DMS153 (cell line): ENCODE results near the gene COMMD1.
A peak's percentile ranks its signal among the peaks of the same experiment; 100 is the strongest.
"Not testable (repeated sequence)": the region's sequence is repeated elsewhere in the genome, so short reads cannot be mapped to it uniquely, and the experiment has no call there.

Experiments
- DNase-seq: peaks from one replicate; lab custom pipeline; 2025; lab: John Stamatoyannopoulos, UW

The COMMD1 gene

DNA sequence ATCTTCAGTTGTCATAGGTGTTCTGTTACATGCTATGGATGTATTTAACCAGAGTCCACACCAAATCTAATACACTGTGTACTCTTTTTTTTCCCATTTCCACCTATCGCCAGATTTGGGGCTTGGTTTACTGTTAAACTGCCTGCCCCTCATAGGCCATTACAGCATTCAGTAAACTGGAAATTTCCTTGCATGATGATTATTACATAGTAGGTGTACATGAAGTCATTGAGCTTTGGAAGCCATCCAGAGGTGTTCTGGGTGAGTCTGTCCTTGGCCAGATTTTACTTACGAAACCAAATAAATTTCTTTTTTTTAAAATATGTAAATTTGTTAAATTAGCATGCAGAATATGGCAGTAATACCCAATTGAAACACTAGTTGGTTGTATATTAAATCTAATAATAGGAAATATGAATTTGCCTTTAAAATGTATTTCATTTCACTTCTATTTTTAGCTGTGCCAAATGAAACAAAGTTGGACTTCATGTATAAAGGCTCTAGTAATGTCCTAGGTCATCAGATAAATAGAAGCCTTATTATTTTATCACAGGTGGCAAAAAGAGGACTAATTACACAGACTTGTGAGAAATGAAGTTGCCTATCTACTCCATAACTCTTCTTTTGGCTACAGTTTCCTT lies 60.7 kb downstream of the COMMD1 start:
- no peak for DNase-seq

DNA sequence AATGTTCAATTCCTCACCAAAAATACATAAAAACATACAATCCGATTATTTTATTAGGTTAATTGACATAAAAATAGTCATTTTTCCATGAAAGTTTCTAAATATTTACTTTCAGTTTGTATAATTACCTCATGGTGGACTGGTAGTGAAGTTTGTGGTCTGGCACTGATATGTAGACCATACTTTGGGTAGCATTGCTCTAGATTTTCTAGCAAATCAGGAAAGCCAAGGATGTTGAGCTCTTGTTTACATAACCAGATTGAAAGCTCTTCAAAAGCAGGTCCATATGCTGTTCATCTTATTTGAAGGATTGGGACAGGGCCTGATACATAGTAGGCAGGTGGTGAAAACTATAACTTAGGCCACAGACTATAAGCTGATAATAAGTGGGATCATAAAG lies 61.8 kb downstream of the COMMD1 start:
- DNase-seq = no peak

DNA sequence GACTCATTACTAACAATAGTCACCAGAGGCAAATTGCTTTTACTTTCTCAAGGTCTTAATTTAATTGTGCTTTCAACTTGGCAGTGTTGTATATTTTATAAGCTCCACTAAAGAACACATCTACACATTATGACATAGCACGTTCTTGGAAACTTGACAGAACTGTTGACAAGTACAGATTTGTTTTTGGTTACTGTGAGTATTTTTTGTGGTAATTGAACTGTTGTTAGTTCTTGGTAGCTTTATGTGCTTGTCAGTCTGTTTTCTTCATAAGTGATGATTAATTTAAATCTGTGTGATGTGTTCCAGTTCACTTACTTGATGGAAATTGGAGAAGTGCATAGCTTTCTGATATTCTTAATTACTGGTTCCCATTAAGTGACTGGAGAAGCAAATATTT lies 63.9 kb downstream of the COMMD1 start:
- no peak for DNase-seq

DNA sequence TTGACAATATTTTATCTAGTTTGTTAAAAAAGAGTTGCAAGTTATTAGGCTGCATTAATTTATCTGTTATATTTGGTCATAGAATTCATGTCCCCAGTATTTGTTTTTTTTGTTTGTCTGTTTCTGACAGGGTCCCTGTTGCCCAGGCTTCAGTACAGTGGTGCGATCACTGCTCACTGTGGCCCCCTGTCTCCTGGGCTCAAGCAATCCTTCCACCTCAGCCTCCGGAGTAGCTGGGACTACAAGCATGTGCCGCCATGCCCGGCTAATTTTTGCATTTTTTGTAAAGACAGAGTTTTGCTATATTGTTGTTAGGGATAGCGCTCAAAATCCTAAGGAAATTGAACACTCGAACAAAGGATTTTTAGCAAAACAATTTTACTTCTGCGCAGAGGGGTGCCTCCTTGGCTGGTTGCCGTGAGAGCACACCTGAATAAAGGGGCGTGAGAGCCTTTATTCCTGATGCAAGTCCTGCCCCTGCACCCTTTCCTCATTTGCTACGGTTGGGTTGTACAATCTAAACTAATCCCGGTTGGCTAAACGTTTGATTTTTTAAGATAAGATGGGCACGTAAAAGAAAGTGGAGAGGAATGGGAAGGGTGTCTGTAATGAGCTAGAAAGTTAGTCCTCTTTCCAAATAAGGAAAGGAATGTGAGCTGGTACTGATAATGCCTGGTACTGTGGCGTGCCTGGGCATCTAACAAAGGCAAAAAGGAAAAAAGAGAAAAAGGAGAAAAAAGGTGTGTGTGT lies 65.5 kb downstream of the COMMD1 start:
- no peak for DNase-seq

DNA sequence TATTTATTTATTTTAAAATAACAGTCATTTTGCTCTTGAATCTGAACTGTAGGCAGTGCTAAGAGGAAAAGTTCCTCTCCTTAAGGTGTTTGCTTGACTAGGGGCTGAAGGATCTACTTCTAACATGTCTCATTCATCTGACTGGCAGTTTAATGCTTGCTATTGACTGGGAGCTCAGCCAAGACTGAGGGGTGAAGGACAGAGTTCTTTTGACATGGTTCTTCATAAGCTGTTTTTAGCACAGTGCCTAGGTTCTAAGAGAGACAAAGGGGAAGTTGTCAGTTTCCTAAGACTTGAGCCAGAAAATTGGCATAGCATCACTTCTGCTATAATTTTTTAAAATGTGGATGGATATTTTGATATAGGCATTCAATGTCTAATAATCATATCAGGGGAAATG lies 73.0 kb downstream of the COMMD1 start:
- no peak for DNase-seq

DNA sequence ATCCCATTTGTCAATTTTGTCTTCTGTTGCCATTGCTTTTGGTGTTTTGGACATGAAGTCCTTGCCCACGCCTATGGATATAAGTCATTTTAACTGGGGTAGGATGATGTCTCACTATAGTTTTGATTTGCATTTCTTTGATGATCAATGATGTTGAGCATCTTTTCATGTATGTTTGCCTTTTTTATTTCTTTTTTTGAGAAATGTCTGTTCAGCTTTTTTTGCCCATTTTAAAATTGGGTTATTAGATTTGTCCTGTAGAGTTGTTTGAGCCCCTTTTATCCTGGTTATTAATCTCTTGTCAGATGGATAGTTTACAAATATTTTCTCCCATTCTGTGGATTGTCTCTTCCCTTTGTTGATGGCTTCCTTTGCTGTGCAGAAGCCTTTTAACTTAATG lies 75.3 kb downstream of the COMMD1 start:
- DNase-seq = no peak

DNA sequence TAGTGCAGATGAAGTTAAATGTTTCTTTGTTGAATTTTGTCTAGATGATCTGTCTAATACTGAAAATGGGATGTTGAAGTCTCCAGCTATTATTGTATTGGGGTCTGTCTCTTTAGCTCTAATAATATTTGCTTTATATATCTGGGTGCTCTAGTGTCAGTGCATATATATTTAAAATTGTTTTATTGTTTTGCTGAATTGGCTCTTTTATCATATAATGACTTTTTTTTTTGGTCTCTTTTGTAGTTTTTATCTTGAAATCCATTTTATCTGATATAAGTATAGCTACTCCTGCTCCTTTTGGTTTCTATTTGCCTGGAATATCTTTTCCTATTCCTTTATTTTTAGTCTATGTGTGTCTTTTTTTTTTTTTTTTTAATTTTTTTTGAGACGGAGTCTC lies 79.2 kb downstream of the COMMD1 start:
- no peak for DNase-seq

DNA sequence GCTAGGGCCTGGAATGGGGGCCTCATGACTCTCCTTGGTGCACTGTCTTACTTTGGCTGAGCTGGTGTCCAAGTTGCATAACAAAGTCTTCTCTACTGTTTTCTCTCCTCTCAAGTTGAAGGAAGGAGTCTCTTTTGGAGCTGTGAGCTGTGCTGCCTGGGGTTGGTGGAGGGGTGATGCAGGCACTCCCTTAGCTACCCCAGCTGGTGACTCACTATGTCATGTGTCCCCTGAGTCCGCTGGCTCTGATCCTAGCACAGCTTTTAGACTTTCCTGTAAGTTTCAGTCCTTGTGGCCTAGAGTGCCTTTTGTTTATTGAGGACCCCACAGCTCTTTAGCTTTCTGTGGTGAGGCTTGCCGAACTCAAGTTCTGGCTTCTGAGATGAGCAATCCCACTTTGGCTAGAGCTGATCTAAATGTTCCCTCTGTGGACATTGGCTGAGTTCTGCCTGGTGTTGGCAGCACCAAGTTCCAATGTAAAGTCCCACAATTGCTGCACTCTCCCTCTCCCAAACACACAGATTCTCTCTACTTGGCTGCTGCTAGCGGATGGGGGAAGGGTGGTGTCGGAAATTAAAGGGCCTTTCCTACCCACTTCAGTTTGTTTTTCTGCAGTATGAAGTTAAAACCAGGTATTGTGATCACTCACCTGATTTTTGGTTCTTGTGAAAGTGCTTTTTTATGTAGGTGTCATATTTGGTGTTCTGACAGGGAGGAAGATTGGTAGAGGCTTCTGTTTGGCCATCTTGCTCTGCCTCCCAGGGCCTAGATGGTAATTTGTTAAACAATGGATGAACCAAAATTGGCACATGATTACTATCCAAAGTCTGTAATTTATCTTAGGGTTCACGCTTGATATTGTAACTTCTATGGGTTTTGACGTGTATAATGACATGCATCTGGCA lies 83.2 kb downstream of the COMMD1 start:
- no peak for DNase-seq

DNA sequence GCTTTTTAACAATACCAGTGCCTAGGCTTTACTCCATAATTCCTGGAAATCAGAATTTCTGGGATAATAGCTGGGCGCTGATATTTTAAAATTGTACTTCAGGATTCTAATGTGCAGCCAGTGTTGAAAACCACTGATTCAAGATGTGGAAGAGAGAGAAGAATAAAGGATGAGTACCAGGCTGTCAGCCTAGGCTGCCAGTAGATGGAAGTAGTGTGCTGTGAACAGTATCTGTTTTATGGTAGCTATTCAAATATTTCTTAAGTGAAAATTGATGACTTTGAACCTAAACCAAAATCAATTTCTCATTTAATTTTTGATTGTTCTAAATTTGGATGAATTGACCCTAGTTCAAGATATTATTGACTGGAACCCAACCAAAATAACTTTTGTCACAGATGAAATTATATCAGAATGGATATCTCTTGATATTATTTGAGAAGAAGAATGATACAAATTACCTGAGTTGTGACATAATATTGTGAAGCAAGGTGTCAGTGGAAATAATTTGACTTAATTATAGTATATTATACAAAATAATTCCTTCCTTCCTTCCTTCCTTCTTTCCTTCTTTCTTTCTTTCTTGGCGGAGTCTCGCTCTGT lies 88.0 kb downstream of the COMMD1 start:
- peak; percentile 2 for DNase-seq

DNA sequence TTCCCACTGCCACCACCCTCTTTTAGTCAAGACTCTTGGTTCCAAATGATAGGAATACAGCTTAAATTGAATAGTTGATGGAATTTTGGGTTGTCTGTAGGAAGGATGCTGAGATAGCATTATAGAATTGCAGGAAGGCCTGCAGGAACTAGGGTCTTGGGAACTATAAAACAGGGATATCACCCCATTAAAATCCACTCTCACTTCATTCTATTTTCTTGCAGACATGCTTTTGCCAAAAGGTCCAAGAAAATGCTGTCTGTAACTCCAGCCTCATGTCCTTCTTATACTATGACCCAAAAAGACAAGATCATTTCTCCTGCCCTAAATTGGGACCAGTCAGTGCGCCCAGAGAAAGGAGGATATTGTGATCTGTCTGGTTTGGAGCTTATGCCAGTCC lies 89.1 kb downstream of the COMMD1 start:
- no peak for DNase-seq

DNA sequence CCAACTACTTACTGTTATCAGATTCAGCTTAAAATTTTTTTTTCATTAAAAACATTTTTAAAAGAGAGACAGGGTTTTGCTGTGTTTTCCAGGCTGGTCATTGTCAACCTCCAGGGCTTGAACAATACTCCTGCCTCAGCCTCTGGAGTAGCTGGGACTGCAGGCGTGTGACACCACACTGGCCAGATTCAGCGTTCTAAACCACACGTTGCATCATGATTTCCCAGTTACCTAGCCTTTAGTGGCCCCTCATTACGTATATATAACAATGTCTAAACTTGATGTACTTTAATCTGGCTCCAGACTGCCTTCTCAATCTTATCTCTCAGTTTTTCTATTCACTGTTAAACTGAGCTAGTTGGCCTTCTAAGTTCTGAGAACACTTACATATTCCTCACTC lies 89.6 kb downstream of the COMMD1 start:
- DNase-seq = no peak

DNA sequence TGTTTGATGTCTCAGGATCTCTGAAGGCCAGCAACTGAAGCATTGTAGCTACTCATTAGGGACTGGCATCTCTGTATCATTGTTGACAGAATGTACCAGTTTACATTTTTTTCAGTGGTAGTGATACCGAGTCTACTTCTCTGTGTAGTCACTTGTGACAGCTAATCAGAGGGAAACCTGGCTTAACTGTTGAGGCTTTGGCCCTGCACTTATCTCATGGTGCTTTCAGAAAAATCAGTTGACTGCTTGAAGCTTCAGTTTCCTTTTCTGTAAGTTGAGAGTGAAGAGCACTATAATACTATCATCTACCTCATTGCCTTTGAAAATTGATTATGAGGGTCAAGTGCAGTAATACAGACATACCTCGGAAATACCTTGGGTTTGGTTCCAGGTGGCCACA lies 90.0 kb downstream of the COMMD1 start:
- DNase-seq = no peak

DNA sequence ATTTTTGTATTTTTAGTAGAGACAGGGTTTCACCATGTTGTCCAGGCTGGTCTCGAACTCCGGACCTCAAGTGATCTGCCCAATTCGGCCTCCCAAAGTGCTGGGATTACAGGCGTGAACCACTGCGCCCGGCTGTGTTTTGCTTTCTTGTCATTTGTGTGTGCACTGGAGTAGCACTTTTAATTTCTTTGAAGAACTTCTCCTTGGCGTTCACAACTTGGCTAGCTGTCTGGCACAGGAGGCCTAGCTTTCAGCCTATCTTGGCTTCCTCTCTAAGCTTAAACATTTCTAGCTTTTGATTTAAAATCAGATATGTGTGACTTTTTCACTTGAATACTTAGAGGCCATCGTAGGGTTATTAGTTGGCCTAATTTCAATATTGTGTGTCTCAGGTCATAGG lies 93.0 kb downstream of the COMMD1 start:
- DNase-seq = no peak

DNA sequence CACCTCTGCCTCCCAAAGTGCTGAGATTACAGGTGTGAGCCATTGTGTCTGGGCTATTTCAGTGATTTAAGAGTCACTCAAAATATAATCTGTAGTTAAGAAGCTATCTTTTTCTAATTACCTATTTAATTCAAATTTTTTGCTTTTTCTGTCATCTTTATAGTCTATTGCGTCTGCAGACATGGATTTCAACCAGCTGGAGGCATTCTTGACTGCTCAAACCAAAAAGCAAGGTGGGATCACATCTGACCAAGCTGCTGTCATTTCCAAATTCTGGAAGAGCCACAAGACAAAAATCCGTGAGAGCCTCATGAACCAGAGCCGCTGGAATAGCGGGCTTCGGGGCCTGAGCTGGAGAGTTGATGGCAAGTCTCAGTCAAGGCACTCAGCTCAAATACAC lies 95.1 kb downstream of the COMMD1 start:
- no peak for DNase-seq

DNA sequence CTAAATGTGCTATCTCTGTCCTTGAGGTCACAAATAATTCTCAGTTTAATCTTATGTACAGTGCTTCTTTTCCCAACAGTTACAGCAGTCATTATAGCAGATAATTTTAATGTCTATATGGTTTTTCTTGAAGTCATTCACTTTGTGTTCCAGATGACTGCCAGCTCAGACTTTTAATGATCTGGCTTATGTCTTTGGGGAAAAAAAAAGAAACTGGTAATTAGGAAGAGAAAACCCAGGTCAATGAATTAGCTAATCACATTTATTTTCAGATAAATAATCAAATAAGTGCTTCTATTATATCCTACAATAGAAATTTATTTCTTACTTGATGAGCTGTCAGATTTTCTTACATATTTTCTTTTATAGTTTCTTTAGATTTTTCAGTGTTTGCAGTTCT lies 96.0 kb downstream of the COMMD1 start:
- no peak for DNase-seq

DNA sequence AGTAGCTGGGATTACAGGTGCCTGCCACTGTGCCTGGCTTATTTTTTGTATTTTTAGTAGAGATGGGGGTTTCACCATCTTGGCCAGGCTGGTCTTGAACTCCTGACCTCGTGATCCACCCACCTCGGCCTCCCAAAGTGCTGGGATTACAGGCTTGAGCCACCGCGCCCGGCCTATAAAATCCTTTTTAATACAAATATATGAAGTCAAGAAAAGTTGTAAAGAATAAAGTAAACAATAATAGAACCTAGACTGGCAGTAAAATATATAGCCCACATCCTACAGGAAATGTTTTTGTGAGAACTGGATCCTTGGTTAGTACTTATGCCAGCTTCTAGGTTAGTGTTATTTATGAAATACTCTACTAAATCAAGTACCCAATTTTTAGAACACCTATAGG lies 99.0 kb downstream of the COMMD1 start:
- not testable (repeated sequence) for DNase-seq

DNA sequence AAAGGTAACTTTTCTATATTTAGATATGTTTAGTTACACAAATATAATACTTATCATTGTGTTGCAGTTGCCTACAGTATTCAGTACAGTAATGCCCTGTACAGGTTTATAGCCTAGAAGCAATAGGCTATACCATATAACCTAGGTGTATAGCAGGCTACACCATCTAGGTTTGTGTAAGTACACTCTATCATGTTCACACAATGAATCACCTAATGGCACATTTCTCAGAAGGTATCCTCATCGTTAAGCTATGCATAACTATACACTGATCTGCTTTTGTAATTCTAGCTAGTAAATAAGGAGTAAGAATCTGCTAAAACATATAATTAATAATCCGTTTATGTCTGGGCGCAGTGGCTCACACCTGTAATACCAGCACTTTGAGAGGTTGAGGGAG lies 102.1 kb downstream of the COMMD1 start:
- no peak for DNase-seq

DNA sequence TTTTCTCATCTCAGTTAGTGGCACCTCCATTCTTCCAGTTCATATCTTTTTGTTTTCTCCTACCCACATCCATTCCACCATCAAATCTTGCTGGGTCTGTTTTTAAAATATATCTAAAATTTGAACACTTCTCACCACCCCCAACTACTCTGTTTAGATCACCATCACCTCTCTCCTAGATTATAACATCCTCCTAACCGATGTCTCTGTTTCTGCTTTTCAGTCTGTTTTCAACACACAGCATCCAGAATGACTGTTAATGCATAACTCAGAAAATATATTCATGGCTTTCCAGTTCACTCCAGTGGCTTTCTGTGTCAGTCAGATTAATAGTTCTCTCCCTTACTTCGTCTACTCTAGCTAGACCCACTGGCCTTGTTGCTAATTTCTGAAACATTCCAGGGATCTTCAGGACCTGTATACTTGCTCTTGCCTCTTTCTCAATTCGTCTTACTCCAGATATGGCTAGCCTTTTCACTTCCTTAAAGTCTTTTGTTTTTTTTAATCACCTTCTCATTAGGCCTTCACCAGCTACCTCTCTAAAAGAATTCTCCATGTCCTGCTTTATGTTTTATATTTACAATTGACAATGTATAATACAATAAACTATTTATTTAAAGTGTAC lies 105.3 kb downstream of the COMMD1 start:
- no peak for DNase-seq

DNA sequence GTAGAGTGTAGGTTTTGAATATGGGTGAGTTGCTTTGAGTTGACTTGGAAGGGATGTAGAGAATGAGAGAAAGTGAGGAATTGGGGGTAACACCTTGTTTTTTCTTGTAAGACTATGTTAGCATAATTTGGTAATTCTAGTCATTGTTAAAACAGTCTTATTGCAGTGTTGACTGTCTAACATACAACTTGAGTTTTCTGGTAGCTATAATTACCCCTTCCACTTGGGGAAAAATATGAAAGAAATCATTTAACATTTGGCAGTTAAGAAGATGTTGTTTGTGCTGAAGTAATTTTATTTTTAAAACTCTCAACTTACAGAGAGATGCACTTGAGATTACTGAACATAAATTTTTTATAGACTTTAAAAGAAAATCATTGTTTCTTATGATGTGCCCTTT lies 108.2 kb downstream of the COMMD1 start:
- DNase-seq = no peak

DNA sequence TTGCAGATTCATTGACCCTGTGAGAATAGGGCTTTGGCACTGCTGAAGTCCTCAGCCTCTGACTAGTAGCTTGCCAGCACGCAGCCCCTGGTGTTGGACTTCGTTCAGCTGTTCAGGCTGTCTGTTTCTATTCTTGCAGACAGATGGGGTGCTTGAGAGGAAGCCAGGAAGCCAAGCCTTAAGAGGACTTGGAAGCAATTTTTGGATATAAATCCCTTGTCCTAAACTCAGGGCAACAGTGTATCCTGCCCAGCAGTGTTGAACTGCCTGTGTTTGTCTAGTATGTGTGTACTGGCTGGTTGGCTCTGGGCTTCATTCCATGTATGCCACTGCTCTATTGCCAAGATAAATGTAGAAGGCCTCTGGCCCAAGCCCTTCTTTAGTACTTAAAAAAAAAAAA lies 108.6 kb downstream of the COMMD1 start:
- no peak for DNase-seq

DNA sequence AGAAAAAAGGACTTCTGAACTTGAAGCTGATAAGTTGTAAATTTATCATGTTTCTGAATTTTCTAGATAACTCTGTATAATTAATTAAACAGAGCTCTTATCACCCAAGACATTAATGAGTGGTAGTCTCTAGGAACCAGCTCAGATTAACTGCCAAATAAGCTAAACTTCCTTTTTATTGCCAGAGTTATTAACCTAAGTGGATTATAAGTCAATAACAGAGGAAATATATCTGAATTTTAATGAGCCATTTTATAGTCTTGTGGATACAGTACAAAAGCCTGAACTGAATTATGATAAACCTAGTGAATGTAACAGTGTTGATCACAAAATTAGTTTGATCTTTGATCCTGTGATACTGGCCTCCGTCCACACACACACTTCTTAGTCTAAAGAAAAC lies 111.5 kb downstream of the COMMD1 start:
- no peak for DNase-seq

DNA sequence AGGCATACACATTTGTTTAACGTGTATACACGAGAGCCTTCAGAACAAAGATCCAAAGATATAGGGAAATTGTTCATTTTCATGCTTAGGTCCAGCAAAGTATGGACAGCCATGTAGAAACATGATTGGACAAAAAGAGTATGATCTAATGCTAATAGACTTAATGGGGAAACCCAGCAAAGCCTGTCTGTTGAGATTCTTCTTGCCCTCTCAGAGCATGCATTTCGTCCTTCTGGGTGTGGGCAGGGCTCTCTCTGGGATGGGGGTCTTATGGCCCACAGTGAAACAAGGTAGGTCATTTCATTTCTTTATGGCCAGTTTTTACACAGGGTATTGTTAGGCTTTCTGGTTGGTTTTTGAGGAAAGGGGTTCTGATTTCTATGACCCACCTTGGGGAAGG lies 124.4 kb downstream of the COMMD1 start:
- DNase-seq = no peak
